ENCODE data around the gene COQ10B.

COQ10B gene

GRCh38 chr2:197500503-197501131 lies 47.3 kb downstream of the COQ10B start:
- peak in 1 of 3 donors; percentile 13 for DNase-seq (ENCODE audit: low read depth in 3 of 3)

- no peak for DNase-seq (ENCODE audit: low read depth in 3 of 3)
Measured at GRCh38 chr2:197502201-197502600, 48.8 kb downstream of the COQ10B start.

GRCh38 chr2:197502685-197503084 lies 49.3 kb downstream of the COQ10B start:
- DNase-seq (ENCODE audit: low read depth in 3 of 3), result no peak

GRCh38 chr2:197504000-197504399 lies 50.6 kb downstream of the COQ10B start:
- DNase-seq (ENCODE audit: low read depth in 3 of 3), result no peak

GRCh38 chr2:197504512-197504911 lies 51.2 kb downstream of the COQ10B start:
- DNase-seq (ENCODE audit: low read depth in 3 of 3), result no peak

- no peak for DNase-seq (ENCODE audit: low read depth in 3 of 3)
Measured at GRCh38 chr2:197506658-197507057, 53.3 kb downstream of the COQ10B start.

- DNase-seq (ENCODE audit: low read depth in 3 of 3), result no peak
Measured at GRCh38 chr2:197513915-197514314, 60.6 kb downstream of the COQ10B start.

GRCh38 chr2:197514754-197515153 lies 61.4 kb downstream of the COQ10B start:
- DNase-seq (ENCODE audit: low read depth in 3 of 3), result no peak

GRCh38 chr2:197515315-197515738 lies 62.0 kb downstream of the COQ10B start:
- no peak for DNase-seq (ENCODE audit: low read depth in 3 of 3)

GRCh38 chr2:197515739-197516392 lies 62.5 kb downstream of the COQ10B start, which contains the start of gene MOB4:
Gene MOB4, plus strand, starts transcription at chr2:197516066. Its CDS starts 21 bp downstream, at chr2:197516087.
- DNase-seq (ENCODE audit: low read depth in 3 of 3), result peak; percentile 87 to 91 (median 90)

GRCh38 chr2:197516393-197516761 lies 63.0 kb downstream of the COQ10B start:
- no peak for DNase-seq (ENCODE audit: low read depth in 3 of 3)

- DNase-seq (ENCODE audit: low read depth in 3 of 3), result no peak
Measured at GRCh38 chr2:197517150-197517549, 63.8 kb downstream of the COQ10B start.
